Stimulated activated CD4-positive, alpha-beta T cell treated with anti-CD3 and anti-CD28 coated beads, Interleukin-2, amount 100 ng/mL, for 24 hours (primary cell): ENCODE results near the gene BRD4.
"Not testable (repeated sequence)": the region's sequence is repeated elsewhere in the genome, so short reads cannot be mapped to it uniquely, and the experiment has no call there.

Experiments used
- DNase-seq, 2 donors: peaks; one replicate each; pipeline ENCODE4 v3.0.0-alpha.2; 2020

BRD4 gene

GRCh38 chr19:15332311-15332996, at the start of gene BRD4:
Gene BRD4 (minus strand): TSS chr19:15332539. CDS start chr19:15273099, 59,440 bp downstream.
- DNase-seq: peak; percentile 83

- no peak for DNase-seq
These were observed 49.5 kb upstream of the BRD4 start for GRCh38 chr19:15381864-15382263.

GRCh38 chr19:15381429-15381828, 49.1 kb upstream of the BRD4 start:
- DNase-seq: no peak

GRCh38 chr19:15379999-15380647, 47.8 kb upstream of the BRD4 start:
- DNase-seq: peak in 1 of 2 donors; percentile 54

- DNase-seq: peak; percentile 97 to 98
These were observed 47.0 kb upstream of the BRD4 start, which contains the start of gene AKAP8 for GRCh38 chr19:15379083-15379998. Gene AKAP8 (minus strand): TSS chr19:15379787. CDS start chr19:15379731, 56 bp downstream.

- peak; percentile 60 to 64 for DNase-seq
These were observed 46.3 kb upstream of the BRD4 start for GRCh38 chr19:15378534-15379082.

GRCh38 chr19:15374796-15375440, 42.6 kb upstream of the BRD4 start:
- DNase-seq: no peak

GRCh38 chr19:15374105-15374651, 41.8 kb upstream of the BRD4 start:
- no peak for DNase-seq

DNA sequence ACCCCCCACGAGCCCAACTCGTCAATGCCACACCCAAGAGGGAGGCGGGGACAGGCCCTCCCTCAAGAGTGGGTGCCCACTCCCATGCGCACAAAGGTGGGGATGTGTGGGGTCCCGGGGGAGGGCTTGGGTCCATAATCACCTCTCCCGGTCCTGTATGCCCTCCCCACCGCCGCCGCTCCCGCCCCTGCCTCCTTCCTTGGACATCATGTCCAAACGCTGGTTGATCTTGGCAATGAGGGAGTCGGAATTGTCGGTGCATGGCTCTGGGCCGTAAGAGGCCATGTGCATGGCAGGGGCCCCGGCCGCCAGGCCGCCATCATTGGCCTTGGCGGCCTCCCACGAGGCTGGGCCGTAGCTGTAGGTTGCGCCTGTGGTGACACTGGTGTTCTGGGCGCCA, 41.3 kb upstream of the BRD4 start:
- no peak for DNase-seq

DNA sequence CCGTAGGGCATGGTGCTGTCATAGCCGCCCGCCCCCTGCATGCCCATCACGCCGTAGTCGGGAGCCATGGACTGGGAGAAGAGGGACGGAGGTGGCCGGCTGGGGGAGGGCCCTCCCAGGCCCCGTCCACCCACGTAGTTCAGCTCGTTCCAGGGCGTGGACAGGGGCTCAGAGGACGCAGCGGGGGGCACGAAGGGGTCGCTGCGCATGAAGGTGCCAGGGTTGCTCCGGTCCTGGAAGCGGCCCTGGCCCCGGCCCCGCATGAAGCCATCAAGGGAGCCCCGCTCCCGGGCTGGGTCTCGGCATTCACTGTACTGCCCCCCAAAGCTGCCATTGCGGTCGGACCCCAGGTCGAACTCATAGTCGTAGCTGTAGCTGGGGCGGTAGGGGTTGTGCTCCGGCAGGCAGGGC, 40.6 kb upstream of the BRD4 start:
- no peak for DNase-seq

DNA sequence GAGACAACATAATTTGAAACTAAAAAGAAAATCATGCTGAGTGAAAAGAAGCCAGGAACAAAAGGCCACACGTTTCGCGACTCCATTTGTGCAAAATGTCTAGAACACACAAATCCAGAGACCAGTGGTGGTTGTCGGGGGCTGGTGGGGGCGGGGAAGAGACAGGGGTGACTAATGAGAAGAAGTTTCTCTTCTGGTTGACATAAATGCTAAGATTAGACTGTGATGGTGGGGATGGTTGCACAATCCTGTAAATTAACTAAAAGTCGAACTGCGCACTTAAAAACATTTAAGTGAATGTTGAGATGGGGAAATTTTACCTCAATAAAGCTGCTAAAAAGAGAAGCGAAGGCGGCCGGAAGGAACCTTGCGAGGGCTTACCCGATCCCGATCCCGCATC, 40.1 kb upstream of the BRD4 start:
- DNase-seq: no peak

- no peak for DNase-seq
These were observed 39.5 kb upstream of the BRD4 start for GRCh38 chr19:15371786-15372380.

- DNase-seq: no peak
These were observed 38.8 kb upstream of the BRD4 start for GRCh38 chr19:15371119-15371518.

DNA sequence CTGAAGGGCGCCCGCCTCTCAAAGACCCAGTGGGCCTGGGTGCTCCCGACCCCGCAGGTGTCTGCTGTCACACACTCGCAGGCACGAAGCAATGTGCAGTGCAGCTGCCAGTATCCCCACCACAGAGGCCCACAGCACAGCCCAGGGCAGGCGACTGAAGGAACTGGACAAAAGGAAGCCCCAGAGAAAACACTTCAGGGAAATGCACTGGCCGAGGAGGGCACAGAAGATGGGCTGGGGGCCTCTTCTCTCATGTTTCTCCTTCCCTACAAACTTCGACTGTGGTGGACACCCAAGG, 37.2 kb upstream of the BRD4 start:
- no peak for DNase-seq

DNA sequence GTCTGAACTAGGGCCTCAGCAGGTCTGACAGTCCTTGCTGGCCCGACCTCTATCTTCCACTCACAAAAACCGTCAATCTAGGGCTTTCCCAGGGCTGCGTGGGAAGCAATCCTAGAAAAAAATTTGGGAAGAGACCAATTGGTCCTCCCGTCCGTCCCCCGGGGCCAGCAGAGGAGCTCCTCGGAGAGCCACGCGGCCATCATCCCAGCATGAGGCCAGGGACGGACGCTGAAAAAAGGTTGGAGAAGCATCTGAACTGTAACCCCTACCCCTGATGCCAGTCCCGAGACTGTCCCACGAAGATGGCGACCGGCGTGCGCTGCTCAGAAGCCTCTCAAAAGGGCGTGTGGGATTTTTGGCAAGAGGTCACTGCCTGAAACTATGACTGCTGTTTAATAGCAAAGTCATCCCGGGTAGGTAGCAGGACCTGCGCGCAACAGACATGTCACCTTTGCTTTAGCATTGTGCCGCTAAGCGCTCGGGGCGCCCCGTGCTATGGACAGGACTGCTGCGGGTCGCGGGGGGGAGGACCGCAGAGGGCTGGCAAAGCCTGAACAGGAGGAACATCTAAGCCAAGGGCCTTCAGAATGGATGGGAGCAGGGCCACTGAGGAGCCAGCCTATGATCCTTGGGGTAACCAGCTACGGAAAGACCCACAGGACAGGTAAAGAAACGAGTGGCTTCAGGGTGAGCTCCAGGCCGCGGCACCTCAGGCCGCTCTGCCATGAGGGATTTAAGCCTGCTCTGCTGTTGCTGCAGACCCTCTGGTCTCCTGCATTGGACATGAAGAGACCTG, 36.7 kb upstream of the BRD4 start:
- no peak for DNase-seq

DNA sequence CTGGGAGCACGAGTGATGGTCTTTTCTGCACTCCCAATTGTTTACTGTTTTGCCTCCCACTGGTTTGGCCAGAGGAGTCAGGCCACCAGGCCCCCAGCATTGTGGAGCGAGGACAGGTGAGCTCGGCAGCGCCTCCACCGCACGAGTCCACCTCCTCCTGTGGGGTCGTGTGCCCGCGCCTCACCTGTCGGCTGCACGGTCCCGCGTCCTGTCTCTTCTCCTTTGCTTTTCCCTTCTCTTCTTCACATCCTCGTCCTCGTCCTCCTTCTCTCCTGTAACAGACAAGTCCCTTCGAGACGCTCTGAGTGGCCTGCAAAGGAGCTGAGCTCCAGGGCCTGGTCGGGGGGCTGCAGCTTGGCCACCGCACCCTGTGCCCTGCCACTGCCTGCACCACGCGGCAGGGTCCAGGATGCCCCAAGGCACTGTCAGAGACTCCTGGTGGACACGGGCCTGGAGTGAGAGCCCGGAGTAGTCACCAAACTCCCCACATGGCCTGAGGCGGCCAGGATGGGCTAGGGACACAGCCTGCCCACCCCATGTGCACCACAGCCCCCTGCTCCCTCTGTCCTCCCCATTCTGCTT, 35.8 kb upstream of the BRD4 start:
- no peak for DNase-seq

DNA sequence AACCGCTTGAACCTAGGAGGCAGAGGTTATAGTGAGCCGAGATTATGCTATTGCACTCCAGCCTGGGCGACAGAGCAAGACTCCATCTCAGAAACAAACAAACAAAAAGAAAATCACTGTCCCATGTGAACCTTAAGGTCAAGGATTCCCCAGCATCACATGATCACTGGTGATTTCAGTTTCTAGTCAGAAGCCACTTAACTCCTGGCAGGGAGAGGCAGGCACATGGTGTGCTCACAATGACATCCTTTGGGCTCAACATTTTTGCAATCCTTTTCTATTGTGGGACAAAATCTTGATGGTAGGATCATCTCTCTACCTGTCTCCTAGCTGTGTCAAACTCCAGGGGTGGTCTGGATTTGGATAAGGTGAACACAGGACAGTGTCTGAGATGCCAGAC, 35.1 kb upstream of the BRD4 start:
- DNase-seq: no peak

DNA sequence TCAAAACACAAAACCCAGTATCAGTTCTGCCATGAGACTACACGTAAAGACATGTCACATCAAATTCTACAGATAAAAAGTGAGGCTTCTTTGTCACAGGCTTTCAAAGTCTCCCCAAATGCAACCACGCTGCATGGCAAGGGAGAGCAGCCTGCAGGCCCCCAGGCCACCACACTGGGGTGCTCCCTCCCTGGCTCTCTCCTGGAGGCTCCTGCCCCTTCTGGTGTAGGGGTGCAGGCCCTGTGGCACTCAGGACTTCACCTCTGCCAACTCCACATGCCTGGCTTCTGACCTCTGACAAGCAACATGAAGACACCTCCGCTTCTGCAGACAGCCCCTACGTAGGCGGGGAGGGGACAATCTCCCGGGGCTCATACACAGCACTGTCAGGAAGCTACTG, 32.9 kb upstream of the BRD4 start:
- DNase-seq: no peak

GRCh38 chr19:15363791-15364190, 31.5 kb upstream of the BRD4 start:
- DNase-seq: not testable (repeated sequence)

GRCh38 chr19:15363048-15363447, 30.7 kb upstream of the BRD4 start:
- DNase-seq: not testable (repeated sequence)

DNA sequence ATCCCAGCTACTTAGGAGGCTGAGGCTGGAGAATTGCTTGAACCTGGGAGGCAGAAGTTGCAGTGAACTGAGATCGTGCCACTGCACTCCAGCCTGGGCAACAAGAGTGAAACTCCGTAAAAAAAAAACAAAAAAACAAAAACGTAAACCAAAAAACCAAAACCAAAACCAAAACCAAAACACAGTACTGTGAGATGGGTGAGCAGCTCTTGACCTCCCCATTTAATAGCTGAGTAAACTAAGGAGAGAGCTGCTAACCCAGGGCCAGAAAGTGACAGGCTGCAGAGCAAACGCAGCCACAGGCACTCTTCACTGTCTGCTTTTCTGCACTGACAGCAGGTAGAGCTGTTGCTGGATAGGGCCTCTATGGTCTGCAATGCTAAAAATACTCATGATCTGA, 27.7 kb upstream of the BRD4 start:
- DNase-seq: not testable (repeated sequence)
